Tibial nerve (tissue), 4 donors: ENCODE data around the gene SMIM14. TPM values are rescaled to one million over a fixed set of nuclear protein-coding genes. Genes with fewer than 3 reads are reported as not detected.
"Not testable (repeated sequence)": the region's sequence is repeated elsewhere in the genome, so short reads cannot be mapped to it uniquely, and the experiment has no call there.

Experiments
- DNase-seq, 2 donors: peaks; one replicate each; pipeline ENCODE4 v3.0.0-alpha.2; 2019; ENCODE audit warnings: low spot score in 2 of 2
- H3K27ac ChIP-seq, 4 donors: fragments of 200-600 bp; sonication (generic) in 3 of 4; one replicate each; pipeline ENCODE4 v1.5.1; 2017 to 2019; ENCODE audit warnings: mild to moderate bottlenecking in 1 of 4
- H3K27me3 ChIP-seq, 2 donors: fragments of 200-600 bp; sonication (generic) in 1 of 2; one replicate each; pipeline versions ENCODE4 v1.5.1 to v1.6.0; 2017 to 2019
- H3K36me3 ChIP-seq, 3 donors: fragments of 200-600 bp; sonication (generic); one replicate each; pipeline ENCODE4 v1.5.1; 2018 to 2019
- H3K4me1 ChIP-seq, 4 donors: fragments of 200-600 bp; sonication (generic) in 3 of 4; one replicate each; pipeline ENCODE4 v1.5.1; 2017 to 2019
- H3K4me3 ChIP-seq, 4 donors: fragments of 200-600 bp; sonication (generic) in 3 of 4; one replicate each; pipeline ENCODE4 v1.5.1; 2017 to 2019; ENCODE audit warnings: mild to moderate bottlenecking in 1 of 4, moderate library complexity in 1 of 4
- H3K9me3 ChIP-seq, 4 donors: fragments of 200-600 bp; sonication (generic) in 3 of 4; one replicate each; pipeline ENCODE4 v1.5.1; 2017 to 2019
- CTCF ChIP-seq, 5 experiments: fragments of 200-600 bp in 3 of 5; fragments of 450-650 bp in 2 of 5; sonication (generic) in 3 of 5; IDR thresholded peaks; one replicate each; pipeline ENCODE4 v1.5.1; 2016 to 2019; ENCODE audit warnings: antibody characterized with exemption in 5 of 5, mild to moderate bottlenecking in 3 of 5, moderate library complexity in 2 of 5
- EP300 ChIP-seq, 2 donors: sonication (generic); formaldehyde crosslinking; IDR thresholded peaks; one replicate each; pipeline ENCODE4 v1.6.1; 2017; ENCODE audit warnings: antibody characterized with exemption in 2 of 2, mild to moderate bottlenecking in 1 of 2
- POLR2A ChIP-seq, 2 donors: fragments of 450-650 bp; IDR thresholded peaks; one replicate each; pipeline ENCODE4 v1.6.1; 2017; ENCODE audit warnings: antibody characterized with exemption in 2 of 2, mild to moderate bottlenecking in 2 of 2, moderate library complexity in 2 of 2
- WGBS, 2 donors: methylation state at CpG; one replicate each; pipeline ENCODE4 v1.1.5; 2018; 5-methylcytosine and 5-hydroxymethylcytosine counted together
- total RNA-seq, 4 donors: library from RNA; depleted of rRNA; stranded (reverse); fragments of >200 nt; gene quantifications; one replicate each; pipeline ENCODE4 v1.1.0, GENCODE V29; 2016

Gene SMIM14
- total RNA-seq, 4 donors from 2014 or later: 26.7 to 42.6 (median 36.2) TPM

- WGBS, 2 donors: 84 to 94% methylated on average over 2 of the region's 2 CpGs
- no peak for DNase-seq
- H3K27me3 ChIP-seq: no peaks in the 10 kb centered on the region
- no peak overlapping the region for H3K4me3 ChIP-seq
- H3K9me3 ChIP-seq: no peaks in the 10 kb centered on the region
- TF ChIP-seq POLR2A (IDR thresholded peaks at IDR 0.05): no peak
- TF ChIP-seq EP300 (IDR thresholded peaks at IDR 0.05): no peak
- TF ChIP-seq CTCF (IDR thresholded peaks at IDR 0.05): no peak
- peaks cover 0 to 13% (median 0%) of the 10 kb centered on the region in 4 donors for H3K4me1 ChIP-seq
- no peak overlapping the region for H3K27ac ChIP-seq
- peaks cover 0 to 70% (median 0%) of the 10 kb centered on the region in 3 donors for H3K36me3 ChIP-seq
These were observed 122.2 kb downstream of the SMIM14 start for GRCh38 chr4:39516407-39516966.

DNA sequence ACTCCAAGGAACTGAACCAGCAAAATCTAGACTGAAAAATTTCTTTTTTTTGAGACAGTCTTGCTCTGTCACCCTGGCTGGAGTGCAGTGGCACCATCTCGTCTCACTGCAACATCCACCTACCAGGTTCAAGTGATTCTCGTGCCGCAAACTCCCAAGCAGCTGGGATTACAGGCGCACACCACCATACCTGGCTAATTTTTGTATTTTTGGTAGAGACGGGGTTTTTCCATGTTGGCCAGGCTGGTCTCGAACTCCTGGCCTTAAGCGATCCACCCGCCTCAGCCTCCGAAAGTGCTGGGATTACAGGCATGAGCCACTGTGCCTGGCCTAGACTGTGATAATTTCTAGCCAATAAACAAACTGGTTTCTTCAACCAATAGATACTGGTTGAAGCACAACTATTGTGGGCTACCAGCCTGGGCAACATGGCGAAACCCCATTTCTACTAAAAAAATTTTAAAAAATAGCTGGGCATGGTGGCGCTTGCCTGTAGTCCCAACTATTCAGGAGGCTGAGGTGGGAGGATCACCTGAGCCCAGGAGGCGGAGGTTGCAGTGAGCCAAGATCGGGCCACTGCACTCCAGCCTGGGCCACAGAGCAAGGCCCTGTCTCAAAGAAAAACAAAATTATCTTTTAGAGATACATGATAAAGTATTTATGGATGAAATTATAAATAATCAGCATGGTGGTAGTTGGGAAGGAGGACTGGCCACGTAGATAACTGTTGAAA is 122.8 kb downstream of the SMIM14 start:
- not testable (repeated sequence) for H3K4me3 ChIP-seq, H3K4me1 ChIP-seq, H3K9me3 ChIP-seq, H3K27me3 ChIP-seq, DNase-seq
- WGBS, 2 donors: 94 to 95% methylated on average over 14 of the region's 14 CpGs
- peak overlapping the region in 1 of 4 donors; percentile 15 for H3K27ac ChIP-seq
- H3K36me3 ChIP-seq: peaks cover 0 to 76% (median 0%) of the 10 kb centered on the region in 3 donors

GRCh38 chr4:39514888-39515401 is 123.7 kb downstream of the SMIM14 start:
- no peak for DNase-seq
- H3K27me3 ChIP-seq: no peaks in the 10 kb centered on the region
- H3K36me3 ChIP-seq: peaks cover 0 to 80% (median 6%) of the 10 kb centered on the region in 3 donors
- TF ChIP-seq CTCF (IDR thresholded peaks at IDR 0.05): no peak
- TF ChIP-seq POLR2A (IDR thresholded peaks at IDR 0.05): no peak
- TF ChIP-seq EP300 (IDR thresholded peaks at IDR 0.05): no peak
- WGBS, 2 donors: 74 to 84% methylated on average over 4 of the region's 4 CpGs
- no peaks in the 10 kb centered on the region for H3K9me3 ChIP-seq
- peaks cover 0 to 7% (median 0%) of the 10 kb centered on the region in 4 donors for H3K4me1 ChIP-seq
- no peak overlapping the region for H3K27ac ChIP-seq
- H3K4me3 ChIP-seq: no peak overlapping the region

DNA sequence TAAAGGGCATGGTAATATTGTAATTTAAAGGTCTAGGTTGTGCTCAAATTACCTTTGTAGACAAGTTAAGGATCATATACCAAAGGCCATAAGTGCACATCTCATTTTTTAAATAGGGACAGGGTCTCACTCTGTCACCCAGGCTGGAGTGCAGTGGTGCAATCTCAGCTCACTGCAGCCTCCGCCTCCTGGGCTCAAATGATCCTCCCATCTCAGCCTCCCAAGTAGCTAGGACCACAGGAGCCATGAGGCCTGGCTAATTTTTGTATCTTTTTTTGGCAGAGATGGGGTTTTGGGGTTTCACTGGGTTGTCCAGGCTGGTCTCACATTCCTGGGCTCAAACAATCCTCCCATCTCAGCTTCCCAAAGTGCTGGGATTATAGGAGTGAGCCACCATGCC is 124.4 kb downstream of the SMIM14 start:
- peaks cover 0 to 80% (median 12%) of the 10 kb centered on the region in 3 donors for H3K36me3 ChIP-seq
- 85 to 100% methylated on average over 1 of the region's 1 CpG for WGBS, 2 donors
- not testable (repeated sequence) for H3K27ac ChIP-seq

GRCh38 chr4:39510348-39510929 is 128.2 kb downstream of the SMIM14 start:
- H3K27me3 ChIP-seq: no peaks in the 10 kb centered on the region
- peaks cover 2 to 85% (median 18%) of the 10 kb centered on the region in 3 donors for H3K36me3 ChIP-seq
- TF ChIP-seq POLR2A (IDR thresholded peaks at IDR 0.05) (no peak), CTCF (IDR thresholded peaks at IDR 0.05) (no peak), EP300 (IDR thresholded peaks at IDR 0.05) (no peak)
- H3K4me1 ChIP-seq: peaks cover 0 to 7% (median 0%) of the 10 kb centered on the region in 4 donors
- no peak for DNase-seq
- 96 to 97% methylated on average over 5 of the region's 5 CpGs for WGBS, 2 donors
- no peak overlapping the region for H3K4me3 ChIP-seq
- H3K9me3 ChIP-seq: no peaks in the 10 kb centered on the region
- H3K27ac ChIP-seq: no peak overlapping the region

More for the DNA sequence above, 124.4 kb downstream of the SMIM14 start:
- H3K4me3 ChIP-seq, H3K9me3 ChIP-seq, DNase-seq, H3K4me1 ChIP-seq, H3K27me3 ChIP-seq: not testable (repeated sequence)

DNA sequence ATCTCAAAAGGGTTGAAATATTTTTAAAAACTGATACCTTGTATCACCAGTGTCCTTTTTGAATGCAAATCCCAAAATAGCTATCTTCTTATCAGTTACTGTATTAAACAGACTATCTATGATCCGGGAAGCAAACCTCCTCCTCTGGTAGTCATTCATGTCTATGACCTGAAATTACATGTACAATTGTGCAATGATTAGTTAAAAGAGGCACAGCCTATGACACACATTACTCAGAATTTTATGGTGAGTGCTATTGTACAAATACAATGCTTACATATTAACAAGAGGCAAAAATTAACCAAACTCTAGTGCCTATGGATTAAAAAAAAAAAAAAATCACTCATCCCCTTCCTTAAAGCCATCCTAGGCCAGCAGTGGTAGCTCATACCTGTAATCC is 133.1 kb downstream of the SMIM14 start:
- DNase-seq: no peak
- Histone ChIP-seq H3K27me3 (no peaks in the 10 kb centered on the region), H3K4me1 (peaks cover 0 to 8% (median 0%) of the 10 kb centered on the region in 4 donors), H3K9me3 (no peaks in the 10 kb centered on the region), H3K4me3 (no peak overlapping the region), H3K27ac (no peak overlapping the region), H3K36me3 (peaks cover 2 to 100% (median 37%) of the 10 kb centered on the region in 3 donors)
- 90% methylated on average over 1 of the region's 1 CpG for WGBS, 2 donors
- TF ChIP-seq EP300 (IDR thresholded peaks at IDR 0.05) (no peak), POLR2A (IDR thresholded peaks at IDR 0.05) (no peak), CTCF (IDR thresholded peaks at IDR 0.05) (no peak)
